HG03060 (cell line): ENCODE results near the gene EXOC4.
A peak's percentile ranks its signal among the peaks of the same experiment; 100 is the strongest.
"Not testable (repeated sequence)": the region's sequence is repeated elsewhere in the genome, so short reads cannot be mapped to it uniquely, and the experiment has no call there.

Source experiments
- ATAC-seq: cut with Tn5 transposase; IDR thresholded peaks from one replicate; pipeline ENCODE4 v1.9.1; 2021; ENCODE audit warnings: low read depth, moderate number of reproducible peaks; ENCODE audit not compliant: unreplicated experiment

The EXOC4 gene

DNA sequence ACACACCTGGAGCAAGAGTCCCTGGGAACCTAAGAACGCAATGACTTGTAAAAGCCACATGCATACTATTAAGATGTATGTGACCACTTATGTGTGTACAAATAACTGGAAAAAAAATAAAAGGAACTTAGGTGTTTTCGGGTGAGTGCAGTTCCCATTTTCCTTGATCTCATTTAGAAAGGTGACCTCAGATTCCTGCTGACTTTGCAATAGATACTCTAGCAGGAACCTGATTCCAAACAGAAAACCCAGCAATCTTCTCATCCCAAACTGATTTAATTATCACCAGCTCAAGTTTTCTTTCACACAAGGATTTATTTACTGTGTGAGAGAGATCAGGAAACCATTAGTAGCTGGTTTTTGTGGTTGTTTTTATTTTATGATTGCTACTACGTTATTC lies 817.8 kb downstream of the EXOC4 start:
- no peak for ATAC-seq

DNA sequence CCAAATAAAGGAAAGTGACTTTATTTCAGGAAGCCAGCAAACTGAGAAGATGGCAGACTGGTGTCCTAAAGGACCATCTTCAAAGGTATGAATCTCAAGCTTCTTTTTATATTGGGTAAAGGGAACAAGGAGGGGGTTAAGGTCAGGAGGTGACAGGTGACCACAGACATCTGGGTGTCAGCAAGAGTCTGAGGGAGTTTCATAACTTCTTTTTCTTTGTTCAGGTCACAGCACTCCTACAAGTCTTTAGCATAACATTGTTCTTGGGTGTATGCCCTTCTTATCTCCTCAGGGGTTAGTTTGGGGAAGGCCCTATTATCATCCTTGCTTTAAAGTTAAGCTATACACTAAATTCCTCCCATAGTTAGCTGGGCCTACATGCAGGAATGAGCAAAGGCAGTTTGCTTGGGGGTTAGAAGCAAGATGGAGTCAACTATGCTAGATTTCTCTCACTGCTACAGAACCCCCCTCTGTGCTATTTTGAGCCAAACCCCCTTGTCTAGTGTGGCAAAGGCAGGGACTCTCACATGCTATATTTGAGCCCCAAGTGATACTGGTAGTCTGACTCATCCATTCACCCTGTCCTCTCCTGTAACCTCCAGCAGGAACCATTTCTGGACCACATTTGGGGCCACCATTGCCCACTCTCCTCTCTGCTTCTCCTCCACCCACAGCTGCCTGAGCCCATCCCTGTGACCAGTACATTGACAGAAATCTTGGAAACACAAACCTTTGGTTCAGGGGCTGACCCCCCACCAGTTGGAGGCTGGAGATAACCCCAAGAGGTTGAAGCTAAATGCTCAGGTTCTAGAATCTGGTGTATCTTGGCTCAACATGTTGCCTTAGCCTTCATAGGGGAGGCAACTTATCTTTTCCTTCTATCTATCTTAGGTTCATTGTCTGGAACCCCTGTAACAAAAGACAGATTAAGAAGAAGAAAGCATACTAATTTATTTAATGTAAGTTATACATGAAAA lies 818.8 kb downstream of the EXOC4 start:
- ATAC-seq, result peak; percentile 79

DNA sequence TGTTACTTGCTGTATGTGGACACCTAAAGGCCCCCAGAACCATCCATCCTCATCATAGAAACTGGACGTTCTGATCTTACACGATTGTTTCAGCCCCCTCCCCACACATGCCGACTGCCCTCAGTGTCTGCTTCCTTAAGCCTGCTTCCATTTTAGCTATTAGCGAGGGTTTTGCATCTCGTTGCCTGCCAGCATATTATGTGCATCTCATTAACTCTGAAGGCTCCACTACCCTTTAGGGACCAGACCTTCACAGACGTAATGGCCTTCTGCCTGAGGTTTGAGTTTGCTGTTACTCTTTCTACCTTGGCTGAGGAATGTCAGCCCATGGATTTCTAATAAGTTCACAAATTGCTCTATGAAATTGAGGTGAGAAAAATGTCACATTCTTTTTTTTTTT lies 820.4 kb downstream of the EXOC4 start:
- no peak for ATAC-seq

DNA sequence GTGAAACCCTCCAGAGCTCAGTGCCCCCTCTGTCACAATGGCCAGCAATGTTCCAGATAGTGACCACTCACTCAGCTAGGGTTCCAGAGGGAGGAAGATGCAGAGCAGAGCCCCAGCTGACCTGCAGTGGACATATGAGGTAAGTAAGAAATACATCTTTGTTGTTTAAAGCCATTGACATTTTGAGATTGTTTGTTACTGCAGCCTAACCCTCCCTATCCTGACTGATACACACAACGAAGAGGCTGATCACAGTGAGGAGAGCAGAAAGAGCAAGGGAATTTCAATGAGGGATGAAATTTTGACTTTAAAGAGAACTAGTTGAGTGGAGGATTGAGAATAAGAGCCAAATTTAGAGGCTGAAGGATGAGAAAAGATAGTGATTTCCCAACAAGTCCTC lies 822.9 kb downstream of the EXOC4 start:
- ATAC-seq, result no peak

DNA sequence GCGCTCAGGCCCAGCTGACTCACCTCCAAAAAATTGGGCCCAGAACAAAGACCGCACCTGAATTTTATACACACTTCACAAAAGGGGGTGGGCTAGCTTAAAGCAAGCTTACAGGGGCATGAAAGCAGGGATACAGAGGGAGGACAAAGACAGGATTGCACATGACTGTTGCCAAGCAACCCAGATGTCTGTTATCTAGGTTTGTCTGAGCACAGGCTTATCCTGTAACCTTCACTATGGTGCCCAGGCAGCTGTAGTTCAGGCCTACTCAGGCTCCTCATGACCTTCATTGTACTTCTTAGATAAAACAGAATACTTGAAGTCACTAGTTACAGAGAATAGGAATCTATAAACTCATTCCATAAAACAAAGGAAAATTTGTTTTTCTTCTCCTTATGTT lies 824.7 kb downstream of the EXOC4 start:
- ATAC-seq, result not testable (repeated sequence)

DNA sequence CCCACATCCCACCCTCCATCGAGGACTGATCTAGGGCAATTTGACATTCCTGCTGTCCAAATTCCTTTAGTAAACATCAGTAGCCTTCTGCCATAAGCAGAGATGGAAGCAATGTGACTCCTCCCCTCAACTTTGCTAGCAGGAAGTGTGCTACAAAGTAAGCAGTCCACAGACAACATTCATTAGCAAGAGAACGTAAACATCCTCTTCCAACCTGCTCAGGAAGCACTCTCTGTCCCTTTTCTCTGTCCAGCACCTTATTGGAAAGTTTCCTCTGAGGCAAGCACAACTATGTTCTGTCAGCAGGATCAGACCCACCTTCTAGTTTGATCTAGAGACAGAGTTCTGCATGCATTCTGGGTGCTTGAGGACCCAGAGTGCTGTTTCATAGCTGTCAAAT lies 826.1 kb downstream of the EXOC4 start:
- no peak for ATAC-seq

DNA sequence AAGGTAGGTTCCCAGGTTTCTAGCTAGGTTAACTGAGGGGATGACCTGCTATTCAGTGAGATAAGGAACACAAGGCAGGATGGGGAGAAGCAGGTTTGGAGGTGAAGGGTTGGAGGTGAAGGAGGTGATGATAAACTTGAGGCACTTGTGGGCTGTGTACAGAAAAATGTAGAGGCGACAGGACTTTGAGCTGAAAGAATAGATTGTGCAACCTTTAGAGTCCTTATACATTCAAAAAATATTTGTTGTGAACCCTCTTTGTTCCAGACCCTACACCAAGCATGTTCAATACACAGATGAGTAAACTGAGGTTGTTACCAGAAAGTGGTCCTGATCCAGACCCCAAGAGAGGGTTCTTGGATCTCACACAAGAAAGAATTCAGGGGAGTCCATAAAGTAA lies 828.8 kb downstream of the EXOC4 start:
- no peak for ATAC-seq

DNA sequence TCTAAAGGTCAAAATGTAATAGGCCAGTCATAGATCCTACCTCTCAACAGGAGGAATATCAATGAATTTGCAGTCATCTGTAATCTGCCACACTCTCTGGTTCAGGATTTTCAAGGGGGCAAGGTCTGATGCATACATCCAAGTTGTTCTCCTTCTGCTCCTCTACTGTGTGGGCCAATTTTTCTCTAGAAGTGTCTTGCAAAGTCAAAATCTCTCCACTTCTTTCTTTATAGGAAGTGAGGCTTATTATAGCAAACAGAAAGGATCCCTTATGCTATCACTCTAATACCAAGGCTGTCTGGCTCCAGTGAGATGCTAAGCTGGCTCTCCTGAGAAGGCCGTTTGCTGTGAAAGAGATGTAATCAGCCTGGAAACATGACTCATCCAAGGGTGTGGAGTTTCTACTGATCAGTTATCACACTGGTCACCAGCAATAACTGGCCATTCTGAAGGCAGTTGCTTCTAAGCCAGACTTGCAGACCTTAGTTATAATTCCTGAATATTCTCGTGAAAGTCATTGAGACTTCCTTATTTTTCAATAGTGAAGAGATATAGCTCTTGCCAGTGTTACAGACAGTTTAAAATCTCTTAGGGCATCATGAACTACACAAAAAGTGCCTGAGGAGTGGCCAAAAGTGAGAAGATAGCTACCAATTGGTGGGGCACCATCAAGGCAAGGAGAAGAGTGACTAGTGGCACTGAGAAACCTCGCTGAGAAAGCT lies 831.0 kb downstream of the EXOC4 start:
- ATAC-seq, result no peak

DNA sequence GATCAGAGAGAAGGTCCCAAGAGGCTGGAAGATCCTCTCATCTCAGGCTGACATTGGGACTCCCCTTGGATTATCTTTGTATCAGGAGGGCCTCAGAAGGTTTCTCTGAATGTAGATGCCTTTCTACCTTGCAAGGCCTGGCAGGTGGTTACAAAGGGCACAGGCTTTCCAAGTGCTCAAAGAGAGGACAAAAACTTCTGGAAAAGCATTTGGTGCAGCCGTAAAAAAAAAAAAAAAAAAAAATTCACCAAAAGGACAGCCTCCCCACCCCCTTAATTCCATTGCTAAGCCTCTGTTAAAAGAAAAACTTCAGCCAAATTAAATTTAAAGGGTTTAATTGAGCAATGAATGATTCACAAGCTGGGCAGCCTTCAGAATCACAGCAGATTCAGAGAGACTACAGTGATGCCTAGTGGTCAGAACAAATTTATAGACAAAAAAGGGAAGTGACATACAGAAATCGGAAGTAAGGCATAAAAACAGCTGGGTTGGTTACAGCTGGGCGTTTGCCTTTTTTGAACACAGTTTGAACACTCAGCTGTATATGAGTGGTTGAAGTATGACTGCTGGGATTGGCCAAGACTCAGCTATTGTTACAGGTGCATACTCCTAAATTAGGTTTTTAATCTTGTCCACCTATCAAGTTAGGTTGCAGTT lies 831.7 kb downstream of the EXOC4 start:
- no peak for ATAC-seq

DNA sequence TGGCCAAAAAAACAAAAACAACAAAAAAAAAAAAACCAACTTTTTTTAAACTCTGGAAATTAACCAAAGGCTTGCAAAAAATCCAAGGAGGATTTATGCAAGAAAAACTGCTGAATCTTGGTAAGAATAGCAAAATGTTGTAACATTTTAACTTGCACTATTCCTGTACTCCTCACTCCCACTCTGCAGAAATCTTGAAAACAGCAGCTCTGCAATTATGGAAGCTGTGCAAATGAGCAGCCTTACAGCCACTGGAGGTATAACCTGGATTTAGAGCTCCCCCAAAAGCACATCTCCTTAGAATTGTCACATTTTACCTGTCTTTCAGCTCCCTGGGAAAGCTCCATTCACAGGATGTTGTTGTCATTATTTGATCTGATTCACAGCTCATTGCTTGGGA lies 832.4 kb downstream of the EXOC4 start:
- ATAC-seq, result no peak

DNA sequence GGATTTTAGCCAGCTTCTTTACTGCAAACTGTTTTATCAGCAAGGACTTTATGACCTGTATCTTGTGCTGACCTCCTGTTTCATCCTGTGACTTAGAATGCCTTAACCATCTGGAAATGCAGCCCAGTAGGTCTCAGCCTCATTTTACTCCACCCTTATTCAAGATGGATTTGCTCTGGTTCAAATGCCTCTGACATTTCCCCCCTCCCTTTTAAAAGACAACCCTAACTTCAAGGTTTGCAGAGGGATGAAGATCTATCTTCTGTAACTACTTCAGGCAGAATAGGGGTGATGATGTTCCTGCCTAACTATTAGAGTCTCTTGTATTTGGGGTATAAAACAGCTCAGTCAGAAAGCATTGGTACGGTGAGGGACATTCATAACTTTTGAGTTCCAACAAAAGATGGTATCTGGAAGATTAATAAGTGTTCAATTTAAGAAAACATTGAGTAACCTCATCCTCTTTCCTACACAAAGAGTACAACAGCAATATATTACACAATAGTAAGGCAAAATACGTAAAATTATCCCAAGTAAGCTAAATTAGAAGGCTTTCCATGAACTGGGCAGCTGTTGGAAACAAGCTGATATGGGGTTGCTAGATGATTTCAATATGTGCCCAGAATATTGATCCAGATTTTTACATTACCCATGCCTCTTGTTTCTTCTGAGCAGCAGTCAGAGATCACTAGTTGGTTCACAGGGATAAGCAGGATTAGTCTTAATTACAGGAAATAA lies 834.3 kb downstream of the EXOC4 start:
- no peak for ATAC-seq

DNA sequence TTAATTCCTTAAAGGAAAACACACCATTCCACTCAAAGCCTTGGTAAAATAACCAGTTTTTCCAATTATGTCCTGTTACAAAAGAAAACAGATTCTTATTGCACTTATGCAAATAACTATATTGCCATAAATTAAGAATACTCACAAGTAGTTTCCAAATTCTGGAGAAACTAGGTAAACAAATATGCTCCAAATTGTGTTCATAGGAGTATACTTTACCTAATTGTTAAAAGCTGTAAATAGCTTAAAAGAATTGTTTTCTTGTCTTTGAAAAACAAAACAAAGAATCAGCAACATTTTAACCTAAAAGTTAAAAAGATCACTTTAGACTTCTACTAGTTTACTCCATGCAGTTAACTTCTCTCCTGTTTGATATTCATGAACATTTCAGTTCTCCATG lies 835.3 kb downstream of the EXOC4 start:
- ATAC-seq, result no peak

DNA sequence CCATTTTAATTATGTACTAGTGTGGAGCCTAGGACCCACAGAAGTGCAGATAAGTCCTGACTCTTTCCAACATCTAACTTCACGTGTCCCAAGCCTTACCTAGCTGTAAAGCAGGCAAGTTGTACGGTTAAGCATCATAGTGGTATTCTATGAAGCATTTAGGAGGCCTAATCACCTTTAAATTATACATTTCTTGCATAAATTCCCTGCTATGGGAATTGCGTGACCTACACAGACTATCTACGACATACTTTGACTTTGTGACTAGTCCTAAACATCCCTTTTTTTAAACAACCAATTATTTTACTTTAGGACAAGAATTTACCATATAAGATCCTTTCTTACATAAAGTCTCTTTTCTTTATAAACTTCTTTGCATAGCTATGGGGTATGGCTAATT lies 836.6 kb downstream of the EXOC4 start:
- no peak for ATAC-seq

DNA sequence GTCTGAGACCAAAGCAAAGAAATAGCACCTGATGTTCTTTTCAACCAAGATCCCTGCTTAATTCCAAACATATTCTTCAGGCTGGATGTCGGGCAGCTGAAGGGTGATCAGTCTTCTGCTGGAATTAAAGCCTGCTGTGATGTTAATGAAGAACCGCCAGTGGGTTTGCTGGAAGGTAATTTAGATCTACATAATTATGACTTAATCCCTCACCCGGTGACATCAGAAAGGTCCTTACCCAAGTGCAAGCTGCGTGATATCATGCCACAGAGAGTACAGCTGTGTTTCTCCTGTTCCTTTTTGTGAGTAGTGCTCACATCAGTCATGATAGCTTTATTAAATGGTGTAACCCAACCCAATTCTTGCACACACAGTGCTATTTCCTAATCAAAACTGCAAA lies 845.2 kb downstream of the EXOC4 start:
- ATAC-seq, result no peak

DNA sequence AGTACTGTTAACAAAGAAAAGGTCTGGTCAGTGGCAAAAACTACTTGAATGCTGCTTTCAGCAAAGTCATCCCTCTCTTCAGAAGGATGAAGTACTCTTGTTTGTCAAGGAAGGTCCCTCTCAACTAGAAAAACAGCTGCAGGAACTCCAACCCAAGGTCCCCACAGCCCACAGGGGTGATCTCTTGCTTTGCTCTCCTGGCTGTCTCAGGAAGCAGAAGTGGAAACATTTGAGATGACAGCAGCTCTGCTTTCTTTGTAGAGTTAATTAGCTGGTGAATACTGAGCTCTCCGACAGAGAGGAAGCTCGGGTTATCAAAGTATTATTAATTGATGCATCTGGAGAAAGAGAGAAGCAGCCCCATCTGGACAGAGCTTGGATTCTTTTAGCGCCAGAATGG lies 848.8 kb downstream of the EXOC4 start:
- ATAC-seq, result no peak

DNA sequence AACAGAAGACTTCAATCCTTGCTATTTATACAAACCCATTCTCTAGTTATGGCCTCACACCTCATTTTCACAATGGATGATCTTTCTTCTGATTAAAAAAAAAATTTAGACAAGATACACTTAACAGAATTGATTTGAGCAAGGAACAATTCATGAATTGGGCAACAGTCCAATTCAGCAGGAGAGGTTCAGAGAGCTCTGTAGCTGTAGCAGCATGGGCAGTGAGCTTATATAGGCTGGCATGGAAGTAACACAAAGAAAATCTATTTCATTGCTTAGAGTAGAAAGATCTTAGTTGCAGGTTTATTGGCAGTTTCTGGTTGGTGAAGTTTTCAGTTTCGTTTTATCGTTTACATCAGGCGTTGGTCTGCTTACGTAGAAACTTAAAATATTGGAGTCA lies 851.3 kb downstream of the EXOC4 start:
- ATAC-seq, result no peak

DNA sequence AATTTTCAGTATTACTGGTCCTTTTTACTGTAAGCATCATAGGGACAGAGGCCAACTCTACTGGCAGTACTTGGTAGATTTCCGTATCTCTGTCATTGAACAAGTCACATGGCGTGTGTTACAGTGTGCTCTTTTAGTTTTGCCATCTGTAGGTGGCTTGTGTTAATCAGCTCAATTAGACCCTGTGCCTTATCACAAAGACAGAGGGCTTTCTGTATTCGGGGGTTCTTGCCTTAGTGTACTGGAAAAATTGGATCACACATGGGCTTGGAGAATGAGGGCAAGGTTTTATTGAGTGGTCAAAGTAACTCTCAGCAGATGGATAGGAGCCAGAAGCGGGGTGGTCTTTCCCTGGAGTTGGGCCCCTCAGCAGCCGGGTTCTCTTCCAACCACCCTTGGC lies 853.0 kb downstream of the EXOC4 start:
- no peak for ATAC-seq

DNA sequence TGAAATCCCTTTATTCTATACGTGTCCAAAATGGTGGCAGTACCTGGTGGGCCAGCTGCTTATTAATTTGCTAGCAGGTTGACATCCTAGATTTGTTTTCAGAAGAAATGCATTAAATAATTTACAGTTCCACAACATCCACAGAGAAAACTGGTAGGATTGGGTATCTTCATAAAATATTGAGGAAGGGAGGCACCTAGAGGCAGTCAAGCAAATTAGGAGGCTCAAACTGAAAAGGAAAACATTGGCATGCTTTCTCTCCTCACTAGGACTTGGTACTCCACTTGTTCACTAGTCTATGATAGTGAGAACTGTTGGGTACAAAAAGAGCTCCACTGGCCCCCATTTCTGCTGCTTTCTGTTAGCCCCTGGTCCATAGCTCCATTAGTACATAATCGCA lies 855.9 kb downstream of the EXOC4 start:
- ATAC-seq, result no peak

DNA sequence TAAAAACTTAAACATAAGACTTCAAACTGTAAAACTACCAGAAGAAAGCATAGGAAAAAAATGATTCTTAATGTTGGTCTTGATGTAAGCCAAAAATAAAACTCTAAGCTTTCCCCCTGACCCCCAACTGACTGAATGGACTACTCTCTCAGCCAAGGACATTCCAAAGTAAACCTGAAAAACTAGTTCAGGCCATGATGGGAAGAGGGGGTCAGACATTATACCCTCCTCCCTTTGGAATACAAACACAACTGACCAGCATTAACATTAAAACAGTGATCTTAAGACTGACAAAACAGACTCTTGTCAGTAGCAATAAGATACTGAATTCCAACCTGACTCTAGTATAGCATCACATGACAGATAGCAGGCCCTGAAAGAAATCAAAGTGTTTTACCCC lies 860.8 kb downstream of the EXOC4 start:
- ATAC-seq, result no peak

DNA sequence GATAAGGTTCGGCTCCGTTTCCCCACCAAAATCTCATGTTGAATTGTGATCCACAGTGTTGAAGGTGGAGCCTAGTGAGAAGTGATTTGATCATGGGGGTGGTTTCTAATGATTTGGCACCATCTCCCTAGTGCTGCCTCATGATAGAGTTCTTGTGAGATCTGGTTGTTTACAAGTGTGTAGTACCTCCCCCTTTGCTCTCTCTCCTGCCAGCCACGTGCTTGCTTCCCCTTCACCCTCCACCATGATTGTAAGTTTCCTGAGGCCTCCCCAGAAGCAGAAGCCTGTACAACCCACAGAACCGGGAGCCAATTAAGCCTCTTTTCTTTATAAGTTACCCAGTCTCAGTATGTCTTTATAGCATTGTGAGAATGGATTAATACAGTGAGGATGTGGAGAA lies 862.1 kb downstream of the EXOC4 start:
- no peak for ATAC-seq
